Activated CD4-positive, alpha-beta T cell treated with anti-CD3 and anti-CD28 coated beads, Interleukin-2, amount 50 U/mL, for 48 hours (primary cell): ENCODE results near the gene CCDC85A.

Source experiments
- DNase-seq, 2 experiments: peaks; one replicate each; pipeline ENCODE4 v3.0.0-alpha.2; 2020

The CCDC85A gene

DNA sequence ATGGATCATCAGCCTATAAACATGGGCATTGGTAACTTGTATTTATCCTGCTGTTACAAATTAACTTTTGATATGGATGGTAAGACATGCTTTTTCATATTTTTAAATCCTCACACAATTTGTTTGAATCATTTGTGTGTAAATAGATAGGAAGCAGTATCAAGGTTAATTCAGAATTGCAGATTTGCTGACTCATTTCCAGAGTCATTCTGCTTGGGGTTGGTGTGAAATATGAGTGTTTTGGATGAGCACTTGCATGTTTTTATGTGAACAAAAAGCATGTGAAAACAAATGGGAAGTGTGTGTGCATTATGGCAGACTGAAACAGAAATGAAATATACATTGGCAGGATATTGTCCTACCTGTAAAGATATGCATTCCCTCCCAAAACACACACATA is 11.8 kb downstream of the CCDC85A start:
- DNase-seq = no peak

DNA sequence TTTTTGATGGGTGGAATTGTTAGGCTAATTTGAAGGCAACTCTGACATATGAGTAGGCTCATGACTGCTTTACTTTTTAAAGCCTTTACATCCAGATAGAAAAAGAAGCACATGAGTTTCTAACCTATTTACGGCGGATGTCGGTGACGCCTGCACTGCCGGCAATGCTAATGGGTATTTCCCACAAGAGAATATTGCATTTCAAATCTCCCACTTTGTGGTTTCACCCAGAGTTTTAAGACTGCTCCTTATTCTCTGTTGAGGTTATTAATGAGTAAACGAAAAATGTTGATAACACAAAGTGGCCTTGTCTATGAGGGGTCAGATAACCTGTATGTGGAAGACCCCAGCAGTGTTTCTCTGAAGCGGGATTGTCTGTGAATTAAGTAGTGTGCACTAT is 14.0 kb downstream of the CCDC85A start:
- no peak for DNase-seq

DNA sequence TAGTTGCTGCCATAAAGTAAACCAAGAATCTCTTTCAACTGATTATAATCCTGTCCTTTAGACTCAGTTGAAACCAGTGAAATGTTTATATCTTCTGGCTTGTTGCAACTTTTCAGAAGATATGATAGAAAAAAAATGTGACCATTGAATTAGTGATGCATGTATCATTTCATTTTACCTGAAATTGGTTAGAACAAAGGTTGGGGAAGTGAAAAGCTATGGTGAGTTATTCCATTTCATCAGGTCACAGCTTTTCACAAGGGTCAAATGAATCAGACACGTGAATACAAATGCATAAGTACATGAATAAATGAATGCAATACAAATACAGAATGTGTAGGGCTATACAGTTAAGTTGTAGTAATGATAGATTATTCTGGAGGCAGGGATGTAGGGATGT is 15.1 kb downstream of the CCDC85A start:
- no peak for DNase-seq

DNA sequence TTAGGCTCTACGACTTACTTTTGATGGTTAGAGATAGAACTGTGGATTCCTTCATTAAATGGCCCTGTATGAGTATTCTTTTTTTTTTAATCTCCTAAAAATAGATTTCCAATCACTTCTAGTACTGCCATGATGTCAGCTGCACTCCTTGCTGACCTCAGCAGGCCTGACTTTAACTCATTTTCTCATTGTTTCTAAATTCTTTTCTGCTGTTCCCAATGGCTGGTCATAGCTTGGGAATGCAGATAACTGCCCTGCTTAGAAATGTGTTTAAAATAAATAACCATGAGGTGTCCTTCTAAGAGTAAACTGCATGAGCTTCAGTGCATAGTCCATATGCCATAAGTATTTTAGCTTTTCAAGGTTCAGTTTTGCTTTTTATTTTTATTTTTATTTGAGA is 15.7 kb downstream of the CCDC85A start:
- DNase-seq = no peak

DNA sequence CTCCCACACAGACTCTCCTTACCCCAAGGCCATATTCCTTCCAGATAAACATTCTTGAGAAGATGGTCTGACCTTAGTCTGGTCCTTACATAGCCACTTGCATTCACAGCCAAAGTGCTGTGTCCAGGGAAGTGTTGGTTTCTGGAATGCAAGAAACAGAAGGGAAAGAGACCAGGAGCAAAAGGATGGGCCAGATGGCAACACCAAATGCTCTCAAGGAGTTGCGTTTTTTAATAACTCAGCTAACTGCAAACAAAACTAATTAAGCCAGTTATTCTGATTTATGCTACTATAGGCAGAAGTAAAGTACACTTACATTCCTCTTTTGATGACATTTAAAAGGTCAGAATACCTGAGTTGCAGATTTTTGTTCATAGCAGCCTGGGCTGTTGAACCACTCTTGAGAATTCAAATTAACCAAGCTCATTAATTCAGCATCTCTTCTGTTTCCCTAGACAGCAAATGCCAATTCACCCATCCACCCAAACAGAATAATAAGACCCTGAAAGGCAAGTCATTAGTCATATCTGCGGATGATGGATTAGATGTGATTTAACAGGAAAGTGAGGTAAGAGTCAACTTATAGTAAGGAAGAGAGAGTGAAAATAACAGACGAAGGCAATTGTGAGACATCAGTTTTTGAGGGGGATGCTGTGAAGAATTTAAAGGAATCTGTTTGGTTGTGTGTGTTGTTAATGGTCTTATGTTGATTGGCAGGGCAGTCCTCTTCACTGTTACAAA is 18.8 kb downstream of the CCDC85A start:
- no peak for DNase-seq

DNA sequence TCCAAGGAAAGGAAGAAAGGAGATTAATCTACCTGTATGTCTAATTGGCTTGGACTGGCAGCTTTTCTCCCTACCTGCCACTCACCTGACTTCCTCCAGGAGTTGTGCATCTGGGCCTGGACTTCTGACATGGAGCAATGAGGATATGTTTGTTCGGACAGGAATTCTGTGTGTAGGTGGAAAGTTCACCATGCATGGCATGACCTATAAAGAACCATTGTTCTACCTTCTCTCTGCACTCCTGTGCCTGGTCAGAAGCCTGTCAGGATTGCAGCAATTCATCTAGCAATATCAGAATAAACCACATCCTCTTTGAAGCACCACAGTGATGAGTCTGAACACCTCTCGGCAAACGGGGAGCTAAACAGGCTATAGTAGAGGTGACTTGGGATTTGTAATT is 20.8 kb downstream of the CCDC85A start:
- DNase-seq = no peak

DNA sequence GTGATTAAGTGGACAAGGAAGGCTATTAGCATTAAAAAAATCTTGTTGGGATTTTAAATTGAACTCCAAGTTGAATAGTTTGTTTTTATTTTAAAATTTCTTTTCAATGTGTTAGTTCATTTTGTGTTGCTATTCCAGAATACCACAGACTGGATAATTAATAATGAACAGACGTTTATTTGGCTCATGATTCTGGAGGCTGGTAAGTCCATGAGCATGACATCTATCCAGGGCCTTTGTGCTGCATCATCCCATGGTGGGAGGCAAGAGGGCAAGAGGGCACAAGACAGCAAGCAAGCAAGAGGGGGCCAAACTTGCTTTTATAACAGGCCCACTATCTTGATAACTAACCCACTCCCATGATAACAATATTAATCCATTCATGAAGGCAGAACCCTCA is 22.5 kb downstream of the CCDC85A start:
- no peak for DNase-seq

DNA sequence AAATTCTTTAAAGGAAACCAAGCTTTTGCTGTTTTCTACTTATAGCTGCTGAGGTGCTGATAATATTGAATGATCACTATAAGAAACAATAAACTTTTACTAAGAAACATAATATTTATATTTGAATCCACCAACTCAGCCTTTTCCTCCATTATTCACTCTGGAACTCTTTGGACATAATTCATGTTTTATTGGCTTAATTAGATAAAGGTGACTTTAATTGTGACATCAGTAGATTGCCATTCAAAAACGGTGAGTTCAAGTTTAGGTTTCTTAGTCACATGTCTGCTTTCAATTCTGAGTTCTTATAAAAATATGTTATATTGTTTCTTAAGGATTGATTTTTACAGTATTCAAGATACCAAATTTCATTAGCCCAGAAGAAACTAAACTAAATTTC is 24.0 kb downstream of the CCDC85A start:
- DNase-seq = no peak

DNA sequence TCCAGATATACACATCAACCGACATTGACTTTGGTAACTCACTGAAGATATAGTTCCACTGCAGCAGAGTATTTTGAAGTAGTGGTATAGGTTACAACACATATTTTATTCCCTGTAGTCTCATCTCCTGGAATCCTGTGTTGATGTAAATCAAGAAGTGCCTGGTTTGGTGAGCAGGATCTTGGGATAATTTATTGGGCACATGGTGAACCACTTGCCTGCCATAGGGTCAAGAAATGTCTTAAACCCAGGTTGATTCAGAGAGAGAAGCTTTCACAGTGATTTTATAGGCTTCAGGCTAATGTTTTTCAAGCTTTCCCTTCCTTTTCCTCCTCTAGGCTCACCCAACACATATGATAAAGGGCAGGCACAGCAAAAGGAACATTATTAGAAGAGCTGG is 24.6 kb downstream of the CCDC85A start:
- DNase-seq = no peak

DNA sequence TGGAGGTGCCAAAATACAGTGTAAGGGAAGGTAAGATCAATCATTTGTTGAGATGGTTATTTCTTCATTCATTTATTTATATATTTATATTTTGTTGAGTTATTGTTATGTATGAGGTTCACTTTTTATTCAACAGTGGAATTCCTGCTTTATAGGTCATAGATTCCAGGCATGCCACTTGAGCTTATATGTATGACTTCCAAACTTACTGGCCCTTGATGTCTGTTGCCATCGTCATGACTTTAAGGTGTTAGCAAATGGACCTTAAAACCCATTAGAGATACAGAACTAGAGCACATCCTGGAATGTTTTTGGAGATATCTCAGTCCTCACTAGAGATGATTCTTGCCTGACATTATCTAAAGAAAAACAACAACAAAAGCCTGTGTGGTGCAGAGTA is 25.9 kb downstream of the CCDC85A start:
- no peak for DNase-seq

DNA sequence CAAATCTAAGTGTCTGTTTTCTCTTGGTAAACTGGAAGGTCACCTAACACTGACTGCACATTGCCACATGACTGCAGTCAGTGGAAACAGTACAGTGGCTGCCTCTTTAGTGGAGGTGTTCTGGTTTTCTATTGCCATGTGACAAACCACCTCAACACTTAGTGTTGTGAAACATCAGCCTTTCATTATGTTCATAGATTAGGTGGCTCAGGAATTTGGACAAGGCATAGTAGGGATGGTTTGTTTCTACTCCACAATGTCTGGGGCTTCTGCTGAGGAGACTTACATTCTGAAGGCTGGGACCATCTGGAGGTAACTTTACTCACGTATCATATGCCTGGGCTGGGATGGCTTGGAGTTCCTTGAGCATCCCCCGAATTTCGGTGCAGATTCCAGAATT is 26.5 kb downstream of the CCDC85A start:
- DNase-seq = no peak

DNA sequence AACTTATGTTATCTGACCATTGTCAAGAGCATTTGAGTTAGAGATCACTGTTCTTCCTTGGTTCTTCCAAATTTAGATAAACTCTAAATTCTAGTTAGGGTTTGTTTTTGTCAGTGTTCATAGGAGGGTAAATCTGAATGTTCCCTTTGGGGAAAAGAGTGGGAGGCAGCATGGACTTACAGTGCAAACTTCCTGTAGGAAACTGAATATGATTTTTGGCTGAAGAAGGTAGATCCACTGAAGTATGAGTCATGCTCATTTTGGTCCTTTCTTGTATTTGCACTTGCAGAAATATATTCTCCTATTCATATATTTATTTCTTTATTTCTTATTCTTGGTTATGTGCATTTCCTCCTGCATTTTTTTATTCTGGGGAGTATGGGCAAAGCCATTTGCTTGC is 27.3 kb downstream of the CCDC85A start:
- no peak for DNase-seq

DNA sequence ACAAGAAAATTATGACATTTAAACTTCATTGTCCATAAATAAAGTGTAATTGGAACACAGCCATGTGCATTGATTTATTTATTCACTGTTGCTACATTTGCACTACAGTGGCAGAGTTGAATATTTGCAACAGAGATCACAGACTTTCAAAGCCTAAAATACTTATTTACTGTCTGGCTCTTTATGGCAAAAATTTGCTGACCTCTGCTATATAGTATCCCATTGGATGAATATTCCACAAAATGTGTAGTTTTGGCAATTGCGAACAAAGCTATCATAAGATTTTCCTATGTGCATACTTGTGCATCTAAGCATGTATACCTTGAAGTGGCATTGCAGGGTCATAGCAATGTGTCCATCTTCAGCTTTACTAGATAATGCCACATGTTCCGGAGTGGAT is 32.1 kb downstream of the CCDC85A start:
- no peak for DNase-seq

DNA sequence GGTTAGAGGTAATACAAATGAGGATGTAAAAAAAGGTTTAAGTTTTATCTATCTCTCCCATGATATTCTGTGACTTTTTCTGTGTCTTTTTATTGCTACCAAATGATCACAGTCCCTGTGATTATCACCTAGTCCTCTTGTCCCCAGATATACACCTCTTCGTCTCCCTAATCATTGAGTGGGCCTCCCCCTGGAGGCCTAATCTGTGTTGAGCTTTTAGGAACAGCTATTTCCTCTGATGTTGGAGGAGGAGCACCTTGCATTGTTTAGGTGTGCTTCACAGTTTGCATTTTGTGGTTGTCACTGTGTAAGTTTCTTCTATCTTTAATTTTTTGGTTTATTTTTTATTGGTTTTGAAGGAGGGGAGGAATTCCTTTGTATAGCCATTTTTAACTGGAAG is 33.3 kb downstream of the CCDC85A start:
- no peak for DNase-seq

DNA sequence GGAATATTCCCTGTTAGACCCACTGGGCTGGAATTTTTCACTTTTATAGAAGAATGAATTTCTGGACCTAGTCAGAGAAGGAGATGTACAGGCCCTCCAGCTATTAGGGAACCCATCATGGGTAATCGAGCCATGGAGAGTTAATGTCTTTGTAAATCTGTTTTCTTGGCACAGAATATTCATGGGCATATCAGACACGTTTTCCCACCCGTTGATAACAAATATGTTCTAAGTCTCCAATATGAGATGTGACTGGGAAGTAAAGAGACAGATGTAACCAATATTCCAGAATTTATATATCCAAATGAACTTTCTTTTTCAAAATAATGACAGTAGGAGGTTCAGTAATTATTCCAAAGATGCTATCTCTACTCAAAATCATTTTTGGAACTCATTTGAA is 38.7 kb downstream of the CCDC85A start:
- DNase-seq = no peak

DNA sequence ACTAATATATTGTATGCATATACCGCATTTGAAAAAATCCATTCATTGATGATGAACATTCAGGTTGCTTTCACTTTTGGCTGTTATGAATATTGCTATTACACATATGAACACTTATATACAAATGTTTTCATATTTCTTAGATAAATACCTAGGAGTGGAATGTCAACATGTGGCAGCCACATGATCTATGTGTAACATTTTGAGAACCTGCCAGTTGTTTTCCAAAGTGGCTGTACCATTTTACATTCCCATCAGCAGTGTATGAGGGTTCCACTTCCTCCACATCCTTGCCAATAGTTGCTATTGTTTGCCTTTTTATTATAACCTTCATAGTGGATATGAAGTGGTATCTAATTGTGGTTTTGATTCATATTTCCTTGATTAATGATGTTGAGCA is 40.5 kb downstream of the CCDC85A start:
- no peak for DNase-seq

DNA sequence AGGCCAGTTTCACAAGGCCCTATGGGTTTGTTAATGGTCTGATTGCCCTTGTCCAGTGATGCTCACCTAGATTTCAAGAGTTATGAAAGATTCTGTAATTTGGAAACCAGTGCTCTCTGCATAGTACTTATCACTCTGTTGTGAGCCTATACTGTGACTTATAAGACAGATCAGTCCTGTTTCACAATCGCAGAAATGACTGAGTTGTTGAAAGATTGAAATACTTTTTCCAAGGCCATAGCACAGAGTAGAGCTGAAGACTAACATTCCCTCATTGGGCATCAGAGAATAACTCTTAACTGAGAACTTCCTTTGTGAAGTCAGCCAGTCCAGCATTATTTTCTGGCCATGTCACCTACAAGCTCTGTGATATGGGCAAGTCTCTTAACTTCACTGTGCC is 44.0 kb downstream of the CCDC85A start:
- DNase-seq = no peak

DNA sequence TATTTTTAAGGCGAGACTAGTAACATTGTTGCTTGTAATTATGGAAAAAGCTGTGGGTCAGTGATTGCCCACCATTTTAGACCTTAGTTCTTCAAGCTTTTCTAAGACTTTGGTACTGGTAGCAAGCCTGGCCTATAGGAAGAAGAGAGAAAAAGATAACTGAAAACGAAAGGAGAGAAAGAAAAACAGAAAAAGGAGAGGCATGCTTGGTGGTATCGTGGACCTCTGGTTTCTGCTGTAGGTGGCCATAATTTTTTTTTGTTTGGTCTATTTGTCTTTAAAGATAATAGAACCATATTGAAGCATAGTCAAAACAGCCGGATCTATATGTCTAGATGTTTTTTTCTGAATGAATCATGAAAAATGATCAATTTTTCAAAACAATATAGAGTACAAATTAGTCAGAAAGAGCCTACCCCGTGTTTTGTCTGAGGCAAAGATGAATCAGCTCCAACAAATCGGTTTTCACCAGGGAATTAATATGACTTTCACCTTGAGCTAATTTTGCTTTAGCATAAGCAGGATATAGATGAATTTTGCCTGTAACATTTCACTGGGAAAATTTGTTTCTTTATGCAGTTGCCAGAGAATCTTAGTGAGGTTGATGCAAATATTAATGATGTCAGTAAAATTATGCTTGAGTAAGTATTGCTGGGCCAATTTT is 45.7 kb downstream of the CCDC85A start:
- DNase-seq = no peak

DNA sequence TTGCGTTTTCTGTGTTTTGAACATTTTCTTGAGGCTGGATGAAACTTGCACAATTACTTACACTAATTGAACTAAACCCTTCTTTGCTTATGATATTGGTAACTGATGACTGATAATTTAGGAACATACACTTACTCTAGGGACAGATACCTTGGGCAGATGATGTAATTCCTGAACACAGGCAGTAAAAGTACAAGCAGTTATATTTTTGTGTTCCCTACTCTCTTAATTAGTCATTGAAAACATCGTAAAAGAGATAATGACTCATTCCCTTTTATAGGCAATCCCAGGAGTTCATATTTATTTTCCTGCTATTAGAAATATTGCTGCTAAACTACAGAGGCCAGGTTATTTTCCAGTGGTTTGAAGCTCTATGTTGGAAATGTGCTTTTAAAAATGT is 46.4 kb downstream of the CCDC85A start:
- DNase-seq = no peak

DNA sequence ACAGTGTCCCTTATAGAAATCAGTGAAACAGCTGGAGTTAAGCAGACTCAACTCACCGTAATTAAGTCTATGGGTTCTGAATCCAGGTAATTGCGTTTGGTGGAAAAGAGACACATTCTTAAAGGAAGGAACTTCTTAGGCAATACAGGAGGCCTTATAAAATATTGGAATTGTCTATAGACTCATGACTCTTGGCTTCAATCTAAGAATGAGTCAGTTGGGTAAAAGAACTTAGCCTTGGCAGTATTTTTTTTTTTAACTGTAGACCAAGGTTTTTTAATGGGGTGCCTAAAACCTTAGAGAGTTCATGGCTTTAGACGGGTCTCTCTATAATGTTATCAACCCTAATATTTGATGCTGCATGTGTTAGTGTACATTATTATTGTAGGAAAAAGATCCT is 47.6 kb downstream of the CCDC85A start:
- no peak for DNase-seq

DNA sequence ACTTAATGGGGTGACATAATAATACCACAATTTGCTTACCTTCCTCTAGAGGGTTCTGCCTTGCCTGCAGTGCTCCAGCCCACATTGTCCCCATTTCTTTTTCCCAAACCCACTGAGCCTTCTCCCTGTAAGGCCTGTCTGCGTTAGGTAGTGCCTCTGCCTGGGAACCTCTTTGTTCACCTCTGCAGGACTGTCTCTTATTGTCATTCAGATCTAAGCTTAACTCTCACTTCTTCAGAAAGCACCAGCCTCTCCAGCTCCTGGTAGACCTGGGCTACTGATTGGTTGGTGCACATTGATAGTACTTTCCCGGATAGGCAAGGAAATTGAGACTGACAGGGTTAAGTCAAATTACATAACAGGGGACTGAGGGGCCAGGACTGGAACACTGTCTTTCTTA is 49.1 kb downstream of the CCDC85A start:
- no peak for DNase-seq

DNA sequence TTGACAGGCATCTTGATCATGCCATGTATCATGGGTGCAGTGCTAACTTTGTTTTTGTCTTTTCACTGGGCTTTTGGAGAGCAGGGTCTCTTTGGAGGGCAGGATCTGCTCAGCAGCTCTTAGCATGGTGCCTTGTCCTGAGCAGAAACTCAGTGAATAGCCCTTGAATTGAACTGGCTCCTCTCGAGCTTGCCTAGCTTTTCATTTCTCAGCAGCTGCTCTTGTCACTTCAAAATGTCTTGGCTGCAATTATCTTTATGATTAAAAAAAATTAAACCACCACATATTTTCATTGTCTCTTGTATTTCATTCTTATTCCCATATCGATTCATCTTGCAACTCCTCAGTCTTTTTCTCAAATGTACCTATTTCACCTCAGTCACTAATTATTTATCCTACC is 50.5 kb downstream of the CCDC85A start:
- no peak for DNase-seq

DNA sequence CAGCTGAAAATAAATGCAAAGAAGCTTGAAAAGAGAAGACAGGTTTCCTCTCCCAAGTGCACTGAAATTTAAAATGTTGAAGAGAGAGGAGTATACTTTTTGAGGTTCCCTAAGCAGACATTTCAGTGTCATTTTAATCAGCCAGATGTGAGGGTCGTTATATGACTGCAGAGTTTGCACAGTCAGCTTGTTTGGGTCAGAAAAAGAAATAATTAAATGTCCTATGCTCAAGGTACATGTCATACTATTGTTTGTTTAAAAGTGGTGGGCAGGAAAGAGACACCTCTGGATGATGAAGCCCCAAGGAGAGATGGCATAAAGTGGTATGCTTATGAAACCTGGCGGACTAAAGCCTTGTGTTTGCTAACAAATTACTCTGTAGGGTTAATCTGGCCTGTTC is 55.2 kb downstream of the CCDC85A start:
- no peak for DNase-seq

DNA sequence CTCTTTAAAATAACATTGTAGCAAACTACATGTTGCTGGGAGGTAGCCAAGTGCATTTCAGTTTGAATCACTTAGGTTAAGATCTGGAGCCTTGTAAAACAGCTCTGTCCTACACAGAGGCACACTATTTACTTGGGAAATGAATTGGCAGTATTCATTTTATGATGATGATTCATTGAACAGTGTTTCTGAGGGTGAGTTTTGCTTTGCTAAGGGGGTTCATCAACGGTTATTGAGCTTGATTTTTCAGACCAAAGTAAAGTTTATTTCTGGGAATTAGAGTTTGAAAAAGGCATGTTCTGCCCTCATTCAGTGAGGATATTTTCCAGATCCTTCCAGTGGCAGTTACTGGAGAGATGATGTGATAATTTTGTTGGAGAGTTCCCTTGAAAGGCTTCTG is 55.6 kb downstream of the CCDC85A start:
- DNase-seq = no peak

DNA sequence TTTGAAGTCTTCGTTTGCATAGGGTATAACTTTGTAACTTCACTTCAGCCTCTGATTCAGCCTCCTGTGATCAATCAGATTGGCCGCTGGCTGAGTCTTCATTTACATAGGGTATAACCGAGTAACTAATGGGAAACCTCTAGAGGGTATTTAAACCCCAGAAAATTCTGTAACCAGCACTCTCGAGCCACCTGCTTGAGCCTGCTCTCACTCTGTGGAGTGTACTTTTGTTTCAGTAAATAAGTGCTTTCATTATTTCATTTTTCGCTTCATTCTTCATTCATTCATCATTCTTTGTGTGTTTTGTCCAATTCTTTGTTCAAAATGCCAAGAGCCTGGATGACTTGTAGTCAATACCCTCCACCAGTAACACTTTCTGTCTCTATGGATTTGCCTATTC is 56.4 kb downstream of the CCDC85A start:
- DNase-seq = no peak
